ENCODE measurements around the gene REPIN1. TPM values are rescaled to one million over a fixed set of nuclear protein-coding genes. Genes with fewer than 3 reads are reported as not detected.

Gene REPIN1
- total RNA-seq, 1 experiment from 2014 or later = 113 TPM

DNA sequence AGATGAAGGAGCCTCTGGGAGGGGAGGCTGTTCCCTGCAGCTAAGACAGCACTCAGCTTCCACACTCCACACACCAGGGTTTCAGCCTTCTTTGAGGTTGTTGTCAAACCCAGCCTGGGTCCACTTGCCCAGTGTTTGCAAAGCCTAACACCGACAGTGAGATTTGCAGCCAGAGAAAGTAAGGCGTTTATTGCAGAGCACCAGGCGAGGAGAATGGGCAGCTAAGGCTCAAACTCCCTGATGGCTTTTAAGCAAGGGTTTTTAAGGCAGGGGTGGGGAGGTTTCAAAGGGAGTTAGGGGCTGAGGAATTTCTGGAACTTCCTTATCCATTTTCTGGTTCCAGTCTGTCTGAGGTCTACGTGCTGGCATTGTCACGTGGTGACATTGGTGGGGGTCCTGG is 5.8 kb downstream of the REPIN1 start:
- TF ChIP-seq EZH2 (IDR thresholded peaks at IDR 0.05; ENCODE audit: borderline replicate concordance, low read depth, low read length, poor library complexity, severe bottlenecking) = no peak
- TF ChIP-seq, protein P1, sequence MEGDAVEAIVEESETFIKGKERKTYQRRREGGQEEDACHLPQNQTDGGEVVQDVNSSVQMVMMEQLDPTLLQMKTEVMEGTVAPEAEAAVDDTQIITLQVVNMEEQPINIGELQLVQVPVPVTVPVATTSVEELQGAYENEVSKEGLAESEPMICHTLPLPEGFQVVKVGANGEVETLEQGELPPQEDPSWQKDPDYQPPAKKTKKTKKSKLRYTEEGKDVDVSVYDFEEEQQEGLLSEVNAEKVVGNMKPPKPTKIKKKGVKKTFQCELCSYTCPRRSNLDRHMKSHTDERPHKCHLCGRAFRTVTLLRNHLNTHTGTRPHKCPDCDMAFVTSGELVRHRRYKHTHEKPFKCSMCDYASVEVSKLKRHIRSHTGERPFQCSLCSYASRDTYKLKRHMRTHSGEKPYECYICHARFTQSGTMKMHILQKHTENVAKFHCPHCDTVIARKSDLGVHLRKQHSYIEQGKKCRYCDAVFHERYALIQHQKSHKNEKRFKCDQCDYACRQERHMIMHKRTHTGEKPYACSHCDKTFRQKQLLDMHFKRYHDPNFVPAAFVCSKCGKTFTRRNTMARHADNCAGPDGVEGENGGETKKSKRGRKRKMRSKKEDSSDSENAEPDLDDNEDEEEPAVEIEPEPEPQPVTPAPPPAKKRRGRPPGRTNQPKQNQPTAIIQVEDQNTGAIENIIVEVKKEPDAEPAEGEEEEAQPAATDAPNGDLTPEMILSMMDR (conservative IDR thresholded peaks at IDR 0.05; ENCODE audit: low read depth, low read length) = no peak
- Histone ChIP-seq H3K27me3 (replicated peaks; ENCODE audit: insufficient read depth, low read depth, low read length, poor library complexity) (no peaks in the 10 kb centered on the region), H3K4me1 (ENCODE audit: insufficient read depth, low read length, poor library complexity, severe bottlenecking) (peaks cover 29% of the 10 kb centered on the region), H3K9me3 (ENCODE audit: low read depth, low read length, poor library complexity, severe bottlenecking) (no peaks in the 10 kb centered on the region), H3K27ac (ENCODE audit: low read depth, low read length, poor library complexity, severe bottlenecking) (no peak overlapping the region), H3K4me3 (ENCODE audit: low read depth, low read length, poor library complexity, severe bottlenecking) (no peak overlapping the region), H3K36me3 (ENCODE audit: insufficient read depth, low read length, poor library complexity, severe bottlenecking) (peaks cover 28% of the 10 kb centered on the region)
- intact Hi-C loops (cut with micrococcal nuclease; ENCODE audit: unreplicated experiment) = no loop called here
- DNase-seq (ENCODE audit: low spot score) = no peak
- no TSS peak for BruUV-seq (replicated peaks)
- ChIA-PET POLR2A (ENCODE audit: low non-redundant PET) (interaction anchor here (0.5 kb wide), 1 partner anchor 8 kb away, joined by 4 read pairs; no protein-coding TSS in a partner anchor), CTCF (no interaction called here)

GRCh38 chr7:150375662-150376521 is 7.3 kb downstream of the REPIN1 start:
- Histone ChIP-seq H3K4me3 (ENCODE audit: low read depth, low read length, poor library complexity, severe bottlenecking) (no peak overlapping the region), H3K27ac (ENCODE audit: low read depth, low read length, poor library complexity, severe bottlenecking) (no peak overlapping the region), H3K4me1 (ENCODE audit: insufficient read depth, low read length, poor library complexity, severe bottlenecking) (peaks cover 16% of the 10 kb centered on the region), H3K9me3 (ENCODE audit: low read depth, low read length, poor library complexity, severe bottlenecking) (no peaks in the 10 kb centered on the region), H3K36me3 (ENCODE audit: insufficient read depth, low read length, poor library complexity, severe bottlenecking) (peaks cover 28% of the 10 kb centered on the region), H3K27me3 (replicated peaks; ENCODE audit: insufficient read depth, low read depth, low read length, poor library complexity) (no peaks in the 10 kb centered on the region)
- no peak for TF ChIP-seq EZH2 (IDR thresholded peaks at IDR 0.05; ENCODE audit: borderline replicate concordance, low read depth, low read length, poor library complexity, severe bottlenecking)
- TF ChIP-seq, protein P1 (conservative IDR thresholded peaks at IDR 0.05; ENCODE audit: low read depth, low read length) = no peak
- intact Hi-C loops (cut with micrococcal nuclease; ENCODE audit: unreplicated experiment) = no loop called here
- no TSS peak for BruUV-seq (replicated peaks)
- DNase-seq (ENCODE audit: low spot score) = peak; percentile 64
- POLR2A ChIA-PET (ENCODE audit: low non-redundant PET) = no interaction called here
- CTCF ChIA-PET = interaction anchor here (0.5 kb wide), 1 partner anchor 14 kb away, joined by 3 read pairs; no protein-coding TSS in a partner anchor

DNA sequence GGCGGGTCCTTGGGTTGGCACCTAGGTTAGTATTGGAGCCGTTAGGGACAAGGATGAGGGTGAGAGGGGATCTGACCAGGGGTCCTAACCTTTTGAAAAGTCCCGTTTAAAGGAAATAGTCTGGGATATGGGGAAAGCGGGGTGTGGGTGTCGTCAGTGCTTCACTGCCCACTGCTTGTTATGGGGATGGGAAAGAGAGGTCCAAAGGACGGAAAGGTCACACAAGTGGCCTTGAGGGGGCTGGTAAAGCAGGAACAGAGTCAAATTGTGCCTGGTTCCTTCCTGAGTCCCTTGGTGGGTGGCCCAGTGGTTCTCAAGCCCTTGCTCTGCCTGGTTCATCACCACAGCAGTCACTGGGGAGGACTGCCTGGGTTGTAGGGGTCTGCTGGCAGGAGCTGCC is 7.9 kb downstream of the REPIN1 start:
- Histone ChIP-seq H3K9me3 (ENCODE audit: low read depth, low read length, poor library complexity, severe bottlenecking) (no peaks in the 10 kb centered on the region), H3K27me3 (replicated peaks; ENCODE audit: insufficient read depth, low read depth, low read length, poor library complexity) (no peaks in the 10 kb centered on the region), H3K36me3 (ENCODE audit: insufficient read depth, low read length, poor library complexity, severe bottlenecking) (peaks cover 28% of the 10 kb centered on the region), H3K4me3 (ENCODE audit: low read depth, low read length, poor library complexity, severe bottlenecking) (no peak overlapping the region), H3K4me1 (ENCODE audit: insufficient read depth, low read length, poor library complexity, severe bottlenecking) (peaks cover 16% of the 10 kb centered on the region), H3K27ac (ENCODE audit: low read depth, low read length, poor library complexity, severe bottlenecking) (no peak overlapping the region)
- no peak for DNase-seq (ENCODE audit: low spot score)
- no TSS peak for BruUV-seq (replicated peaks)
- CTCF ChIA-PET = no interaction called here
- TF ChIP-seq, protein P1 (conservative IDR thresholded peaks at IDR 0.05; ENCODE audit: low read depth, low read length) = no peak
- TF ChIP-seq EZH2 (IDR thresholded peaks at IDR 0.05; ENCODE audit: borderline replicate concordance, low read depth, low read length, poor library complexity, severe bottlenecking) = no peak
- intact Hi-C loops (cut with micrococcal nuclease; ENCODE audit: unreplicated experiment) = no loop called here
- POLR2A ChIA-PET (ENCODE audit: low non-redundant PET) = no interaction called here

Data from A673 (cell line).